NT2/D1 (cell line): ENCODE results near the gene DYNLT2B.

Experiments
- YY1 ChIP-seq: IDR thresholded peaks from 2 replicates; pipeline ENCODE4 v1.6.1; 2011; ENCODE audit not compliant: insufficient read length, insufficient read depth
- ZNF274 ChIP-seq: IDR thresholded peaks from 2 replicates; pipeline ENCODE4 v1.6.1; 2011; ENCODE audit warnings: mild to moderate bottlenecking, low read depth, low read length

- TF ChIP-seq YY1 (no peak), ZNF274 (no peak)
Measured at GRCh38 chr3:196275126-196275525, 42.9 kb downstream of the DYNLT2B start.
